GM12872 (cell line): ENCODE data around the gene LGR4.

Experiments
- CTCF ChIP-seq: IDR thresholded peaks from 3 replicates; pipeline ENCODE4 v1.5.1; 2011; ENCODE audit warnings: low read depth, mild to moderate bottlenecking, low read length, moderate library complexity; ENCODE audit not compliant: insufficient read depth

Gene LGR4

GRCh38 chr11:27443746-27444507 lies 28.7 kb downstream of the LGR4 start:
- no peak for TF ChIP-seq CTCF

GRCh38 chr11:27443227-27443626 lies 29.4 kb downstream of the LGR4 start:
- TF ChIP-seq CTCF = no peak

- TF ChIP-seq CTCF = no peak
These were observed 32.5 kb downstream of the LGR4 start for GRCh38 chr11:27440090-27440489.

GRCh38 chr11:27438595-27438981 lies 34.0 kb downstream of the LGR4 start:
- TF ChIP-seq CTCF = no peak

- TF ChIP-seq CTCF = no peak
These were observed 34.6 kb downstream of the LGR4 start for GRCh38 chr11:27437829-27438594.

- no peak for TF ChIP-seq CTCF
These were observed 35.7 kb downstream of the LGR4 start for GRCh38 chr11:27436916-27437315.

GRCh38 chr11:27433742-27434141 lies 38.8 kb downstream of the LGR4 start:
- no peak for TF ChIP-seq CTCF
